ENCODE data around the gene G2E3. TPM values are rescaled to one million over a fixed set of nuclear protein-coding genes. Genes with fewer than 3 reads are reported as not detected.

Gene G2E3
- total and polyA plus RNA-seq, 2 of the 13 experiments (the other 11 are each of a cell fraction or from before 2014, with no cell fraction given) = 22.8 to 63.0 TPM

GRCh38 chr14:30610787-30611343, 51.9 kb downstream of the G2E3 start (continued):
- TF ChIP-seq, protein P1, sequence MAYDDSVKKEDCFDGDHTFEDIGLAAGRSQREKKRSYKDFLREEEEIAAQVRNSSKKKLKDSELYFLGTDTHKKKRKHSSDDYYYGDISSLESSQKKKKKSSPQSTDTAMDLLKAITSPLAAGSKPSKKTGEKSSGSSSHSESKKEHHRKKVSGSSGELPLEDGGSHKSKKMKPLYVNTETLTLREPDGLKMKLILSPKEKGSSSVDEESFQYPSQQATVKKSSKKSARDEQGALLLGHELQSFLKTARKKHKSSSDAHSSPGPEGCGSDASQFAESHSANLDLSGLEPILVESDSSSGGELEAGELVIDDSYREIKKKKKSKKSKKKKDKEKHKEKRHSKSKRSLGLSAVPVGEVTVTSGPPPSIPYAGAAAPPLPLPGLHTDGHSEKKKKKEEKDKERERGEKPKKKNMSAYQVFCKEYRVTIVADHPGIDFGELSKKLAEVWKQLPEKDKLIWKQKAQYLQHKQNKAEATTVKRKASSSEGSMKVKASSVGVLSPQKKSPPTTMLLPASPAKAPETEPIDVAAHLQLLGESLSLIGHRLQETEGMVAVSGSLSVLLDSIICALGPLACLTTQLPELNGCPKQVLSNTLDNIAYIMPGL (CRISPR knock-in tag; IDR thresholded peaks at IDR 0.05; ENCODE audit: borderline replicate concordance in 1 of 2, low read depth in 1 of 2) = peak in 1 of 2 experiments; percentile 30; a peak in 1 of 4 replicates
- TF ChIP-seq STAT5B (CRISPR knock-in tag; IDR thresholded peaks at IDR 0.05) (no peak), HES4 (CRISPR knock-in tag; IDR thresholded peaks at IDR 0.05; ENCODE audit: borderline replicate concordance) (no peak), JUN (CRISPR knock-in tag; IDR thresholded peaks at IDR 0.05) (no peak), STAG1 (CRISPR knock-in tag; IDR thresholded peaks at IDR 0.05) (peak; percentile 69), NPAS2 (CRISPR knock-in tag; IDR thresholded peaks at IDR 0.05; ENCODE audit: borderline replicate concordance) (peak; percentile 84; the same call in 1 of the 2 replicates), CEBPB (IDR thresholded peaks at IDR 0.05; ENCODE audit: borderline replicate concordance, low read depth, low read length) (peak; percentile 27; the same call in 1 of the 2 replicates), HNF1A (IDR thresholded peaks at IDR 0.05; ENCODE audit: low read depth) (no peak), HNF1A (CRISPR knock-in tag; IDR thresholded peaks at IDR 0.05; ENCODE audit: borderline replicate concordance) (0 out of 2 replicates have a peak, but pooled peaks have one; percentile 13), LCORL (IDR thresholded peaks at IDR 0.05) (no peak), LCORL (CRISPR knock-in tag; IDR thresholded peaks at IDR 0.05) (no peak), POLR2G (IDR thresholded peaks at IDR 0.05; ENCODE audit: low read depth, low read length) (peak; percentile 32; the same call in 1 of the 2 replicates), RBM22 (optimal IDR thresholded peaks at IDR 0.05; ENCODE audit: low read length) (peak; percentile 98), SAP130 (CRISPR knock-in tag; IDR thresholded peaks at IDR 0.05; ENCODE audit: low read depth) (0 out of 2 replicates have a peak, but pooled peaks have one; percentile 20), NFIC (IDR thresholded peaks at IDR 0.05; ENCODE audit: low read length) (peak; percentile 65; the same call in 1 of the 2 replicates), ZNF512 (CRISPR knock-in tag; IDR thresholded peaks at IDR 0.05) (0 out of 2 replicates have a peak, but pooled peaks have one; percentile 24)
- TF ChIP-seq, protein P2, sequence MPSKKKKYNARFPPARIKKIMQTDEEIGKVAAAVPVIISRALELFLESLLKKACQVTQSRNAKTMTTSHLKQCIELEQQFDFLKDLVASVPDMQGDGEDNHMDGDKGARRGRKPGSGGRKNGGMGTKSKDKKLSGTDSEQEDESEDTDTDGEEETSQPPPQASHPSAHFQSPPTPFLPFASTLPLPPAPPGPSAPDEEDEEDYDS (CRISPR knock-in tag; IDR thresholded peaks at IDR 0.05) = peak; percentile 43; the same call in 1 of the 2 replicates
